ENCODE results near the gene NOL4L. TPM values are rescaled to one million over a fixed set of nuclear protein-coding genes. Genes with fewer than 3 reads are reported as not detected.

Gene NOL4L
- total and polyA plus RNA-seq, 4 donors, result 7.9 to 20.6 (median 12.2) TPM

DNA sequence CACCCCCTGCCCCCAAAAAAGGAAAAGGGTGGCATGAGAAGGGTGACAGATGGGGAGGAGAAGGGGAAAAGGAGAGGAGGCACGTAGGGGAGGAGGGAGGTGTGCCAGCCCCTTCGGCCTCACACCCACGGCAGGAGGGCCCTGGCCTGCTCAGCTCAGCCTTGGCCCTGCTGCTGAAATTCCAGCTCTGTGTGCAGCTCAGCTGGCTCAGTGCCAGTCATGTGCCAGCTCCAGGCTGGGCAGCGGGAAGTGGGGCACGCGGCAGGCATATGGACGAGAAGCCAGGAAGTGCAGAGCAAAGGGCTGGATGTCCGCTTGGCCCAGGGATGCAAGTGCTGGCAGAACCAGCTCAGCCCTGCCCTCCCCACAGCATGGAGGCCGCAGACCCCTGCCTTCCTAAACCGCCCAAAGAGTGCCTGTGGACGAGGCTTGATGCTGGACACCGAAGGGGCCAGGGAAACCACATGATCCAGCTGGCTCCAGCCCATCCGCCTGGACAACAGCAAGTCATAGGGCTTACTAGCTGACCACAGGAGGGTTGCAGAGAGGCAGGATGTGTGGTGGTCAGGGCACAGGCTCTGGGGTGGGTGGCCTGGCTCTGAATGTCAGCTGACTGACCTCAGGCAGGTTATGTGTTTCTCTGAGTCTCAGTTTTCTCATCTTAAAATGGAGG is 60.2 kb downstream of the NOL4L start:
- Histone ChIP-seq H3K27ac (ENCODE audit: low read depth in 1 of 2, low read length in 1 of 2) (peak overlapping the region in 1 of 2 donors; percentile 1), H3K36me3 (ENCODE audit: control insufficient read depth in 4 of 4, insufficient read depth in 4 of 4, low read length in 4 of 4) (no peaks in the 10 kb centered on the region), H3K4me1 (ENCODE audit: control insufficient read depth in 5 of 5, insufficient read depth in 5 of 5, low read length in 5 of 5) (peaks cover 0 to 30% (median 15%) of the 10 kb centered on the region in 5 donors), H3K4me3 (no peak overlapping the region), H3K27me3 (ENCODE audit: control insufficient read depth in 3 of 3, insufficient read depth in 3 of 3, low read length in 2 of 3) (peaks cover 0 to 2% (median 0%) of the 10 kb centered on the region in 3 donors), H3K9ac (ENCODE audit: insufficient read depth in 1 of 2, low read length in 2 of 2) (no peak overlapping the region), H3K9me3 (ENCODE audit: control insufficient read depth in 4 of 4, insufficient read depth in 3 of 4, low read length in 3 of 4) (no peaks in the 10 kb centered on the region)
- WGBS, 2 donors, result 52 to 65% methylated on average over 13 of the region's 13 CpGs
- TF ChIP-seq, protein P1, sequence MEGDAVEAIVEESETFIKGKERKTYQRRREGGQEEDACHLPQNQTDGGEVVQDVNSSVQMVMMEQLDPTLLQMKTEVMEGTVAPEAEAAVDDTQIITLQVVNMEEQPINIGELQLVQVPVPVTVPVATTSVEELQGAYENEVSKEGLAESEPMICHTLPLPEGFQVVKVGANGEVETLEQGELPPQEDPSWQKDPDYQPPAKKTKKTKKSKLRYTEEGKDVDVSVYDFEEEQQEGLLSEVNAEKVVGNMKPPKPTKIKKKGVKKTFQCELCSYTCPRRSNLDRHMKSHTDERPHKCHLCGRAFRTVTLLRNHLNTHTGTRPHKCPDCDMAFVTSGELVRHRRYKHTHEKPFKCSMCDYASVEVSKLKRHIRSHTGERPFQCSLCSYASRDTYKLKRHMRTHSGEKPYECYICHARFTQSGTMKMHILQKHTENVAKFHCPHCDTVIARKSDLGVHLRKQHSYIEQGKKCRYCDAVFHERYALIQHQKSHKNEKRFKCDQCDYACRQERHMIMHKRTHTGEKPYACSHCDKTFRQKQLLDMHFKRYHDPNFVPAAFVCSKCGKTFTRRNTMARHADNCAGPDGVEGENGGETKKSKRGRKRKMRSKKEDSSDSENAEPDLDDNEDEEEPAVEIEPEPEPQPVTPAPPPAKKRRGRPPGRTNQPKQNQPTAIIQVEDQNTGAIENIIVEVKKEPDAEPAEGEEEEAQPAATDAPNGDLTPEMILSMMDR (IDR thresholded peaks at IDR 0.05; ENCODE audit: control extremely low read depth, extremely low read depth), result no peak
- no peak for ATAC-seq (ENCODE audit: insufficient read depth, low FRiP score)
- no peak for DNase-seq

DNA sequence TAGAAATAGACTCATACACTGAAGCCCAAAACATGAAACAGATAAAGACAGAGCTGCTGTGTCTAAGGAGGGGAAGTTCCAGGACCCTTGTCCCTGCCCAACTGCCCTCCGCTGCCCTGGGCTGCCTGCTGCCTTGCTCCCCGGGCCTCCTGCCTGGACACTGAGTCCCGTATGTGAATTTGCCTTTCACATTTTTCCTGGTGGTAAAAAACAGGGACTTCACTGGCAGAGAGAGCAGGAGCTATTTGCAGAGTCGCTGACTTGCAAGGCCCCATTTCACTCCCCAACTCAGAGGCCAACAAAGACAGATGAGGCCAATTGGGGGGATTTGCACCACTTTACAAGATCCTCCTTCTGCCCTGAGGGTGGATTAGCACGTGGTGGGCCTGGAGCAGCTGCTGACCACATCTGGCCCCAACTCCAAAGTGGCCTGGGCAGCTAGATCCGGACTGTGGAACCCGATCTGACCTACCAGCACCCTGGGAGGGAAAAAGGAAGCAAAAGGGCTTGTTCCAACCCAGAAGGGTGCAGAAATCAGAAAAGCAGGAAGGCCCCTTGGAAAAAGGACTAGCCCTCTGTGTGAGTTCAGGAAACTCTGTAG is 61.4 kb downstream of the NOL4L start:
- Histone ChIP-seq H3K9ac (ENCODE audit: insufficient read depth in 1 of 2, low read length in 2 of 2) (no peak overlapping the region), H3K36me3 (ENCODE audit: control insufficient read depth in 4 of 4, insufficient read depth in 4 of 4, low read length in 4 of 4) (no peaks in the 10 kb centered on the region), H3K4me3 (no peak overlapping the region), H3K27me3 (ENCODE audit: control insufficient read depth in 3 of 3, insufficient read depth in 3 of 3, low read length in 2 of 3) (peaks cover 0 to 2% (median 0%) of the 10 kb centered on the region in 3 donors), H3K9me3 (ENCODE audit: control insufficient read depth in 4 of 4, insufficient read depth in 3 of 4, low read length in 3 of 4) (no peaks in the 10 kb centered on the region), H3K27ac (ENCODE audit: low read depth in 1 of 2, low read length in 1 of 2) (no peak overlapping the region), H3K4me1 (ENCODE audit: control insufficient read depth in 5 of 5, insufficient read depth in 5 of 5, low read length in 5 of 5) (peaks cover 0 to 26% (median 15%) of the 10 kb centered on the region in 5 donors)
- ATAC-seq (ENCODE audit: insufficient read depth, low FRiP score), result no peak
- TF ChIP-seq, protein P1 (IDR thresholded peaks at IDR 0.05; ENCODE audit: control extremely low read depth, extremely low read depth), result no peak
- no peak for DNase-seq
- WGBS, 2 donors, result 81 to 86% methylated on average over 7 of the region's 7 CpGs

DNA sequence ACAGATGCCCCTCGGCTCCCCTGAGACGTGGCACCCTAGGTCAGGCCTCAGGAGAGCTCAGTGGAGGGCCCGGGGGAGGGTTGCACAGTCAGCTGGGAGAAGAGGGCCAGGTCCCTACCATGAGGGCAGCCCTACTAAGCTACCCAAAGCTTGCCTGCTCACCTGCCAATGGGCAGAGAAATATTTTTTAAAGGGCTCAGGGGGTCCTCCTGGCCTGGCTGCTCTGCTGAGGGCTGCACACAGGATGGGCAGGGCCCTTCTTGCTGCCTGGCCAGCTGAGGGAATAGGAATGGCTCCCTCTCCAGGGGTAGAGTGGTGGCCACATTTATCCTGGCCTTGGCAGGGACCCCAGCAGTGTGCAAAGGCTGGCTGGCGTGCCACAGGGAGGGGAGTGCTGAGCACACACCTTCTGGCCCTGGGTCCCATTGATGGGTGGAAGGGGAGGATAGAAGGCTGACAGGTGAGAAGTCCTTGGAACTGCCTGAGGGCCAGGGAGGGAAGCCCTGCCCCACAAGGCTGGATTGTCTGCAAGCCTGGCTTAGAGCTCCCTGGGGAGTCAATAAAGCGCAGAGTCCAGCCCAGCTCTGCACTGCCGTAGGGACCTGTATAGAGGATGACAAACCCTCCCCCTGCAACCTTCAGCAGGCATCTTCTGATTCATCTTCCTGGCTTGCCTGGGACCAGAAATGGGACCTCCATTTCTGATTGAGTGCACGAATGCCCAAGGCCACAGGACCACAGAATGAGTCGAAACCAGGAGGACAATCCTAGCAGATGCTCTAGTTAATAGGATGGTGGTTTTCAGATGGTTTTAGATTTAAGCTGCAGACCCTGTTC is 62.1 kb downstream of the NOL4L start:
- Histone ChIP-seq H3K27ac (ENCODE audit: low read depth in 1 of 2, low read length in 1 of 2) (no peak overlapping the region), H3K4me1 (ENCODE audit: control insufficient read depth in 5 of 5, insufficient read depth in 5 of 5, low read length in 5 of 5) (peaks cover 0 to 24% (median 12%) of the 10 kb centered on the region in 5 donors), H3K9ac (ENCODE audit: insufficient read depth in 1 of 2, low read length in 2 of 2) (no peak overlapping the region), H3K36me3 (ENCODE audit: control insufficient read depth in 4 of 4, insufficient read depth in 4 of 4, low read length in 4 of 4) (no peaks in the 10 kb centered on the region), H3K4me3 (no peak overlapping the region), H3K27me3 (ENCODE audit: control insufficient read depth in 3 of 3, insufficient read depth in 3 of 3, low read length in 2 of 3) (peaks cover 0 to 2% (median 0%) of the 10 kb centered on the region in 3 donors), H3K9me3 (ENCODE audit: control insufficient read depth in 4 of 4, insufficient read depth in 3 of 4, low read length in 3 of 4) (no peaks in the 10 kb centered on the region)
- no peak for ATAC-seq (ENCODE audit: insufficient read depth, low FRiP score)
- TF ChIP-seq, protein P1 (IDR thresholded peaks at IDR 0.05; ENCODE audit: control extremely low read depth, extremely low read depth), result no peak
- 83 to 84% methylated on average over 8 of the region's 8 CpGs for WGBS, 2 donors
- no peak for DNase-seq

Data from lung (tissue), 12 donors.